HG03457 (cell line): ENCODE data around the gene CLIP1.
"Not testable (repeated sequence)": the region's sequence is repeated elsewhere in the genome, so short reads cannot be mapped to it uniquely, and the experiment has no call there.

Experiments used
- ATAC-seq: cut with Tn5 transposase; IDR thresholded peaks from one replicate; pipeline ENCODE4 v1.9.1; 2021; ENCODE audit warnings: moderate number of reproducible peaks; ENCODE audit not compliant: unreplicated experiment

The CLIP1 gene

DNA sequence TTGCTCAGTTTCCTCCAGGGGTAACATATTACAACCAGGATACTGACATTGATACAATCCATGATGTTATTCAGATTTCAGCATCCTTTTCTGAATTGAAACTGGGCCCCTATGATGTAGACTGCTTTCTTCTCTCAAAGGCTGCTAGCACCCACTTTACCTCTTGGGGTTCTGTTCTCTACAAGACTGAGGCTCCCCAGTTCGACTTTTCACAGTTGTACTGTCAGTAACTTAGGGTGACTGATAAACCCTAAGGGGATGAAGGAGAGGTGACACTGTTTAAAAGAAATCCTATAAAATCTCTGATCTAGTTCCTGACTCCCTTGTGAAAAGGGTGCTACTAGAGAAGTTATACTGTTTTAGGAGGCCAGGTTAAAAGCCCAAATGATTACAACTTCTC lies 157.0 kb downstream of the CLIP1 start:
- peak; percentile 19 for ATAC-seq

DNA sequence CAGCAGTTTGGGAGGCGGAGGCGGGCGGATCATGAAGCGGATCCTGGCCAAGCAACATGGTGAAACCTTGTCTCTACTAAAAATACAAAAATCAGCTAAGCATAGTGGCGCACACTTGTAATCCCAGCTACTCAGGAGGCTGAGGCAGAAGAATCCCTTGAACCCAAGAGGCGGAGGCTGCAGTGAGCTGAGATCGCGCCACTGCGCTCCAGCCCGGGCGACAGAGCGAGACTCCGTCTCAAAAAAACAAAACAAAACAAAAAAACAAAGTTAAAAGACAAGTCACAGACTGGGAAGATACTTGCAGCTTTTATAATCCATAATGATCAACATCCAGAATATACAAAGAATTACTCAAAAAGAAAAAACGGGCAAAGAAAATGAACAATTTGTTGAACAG lies 161.7 kb downstream of the CLIP1 start:
- ATAC-seq = not testable (repeated sequence)

GRCh38 chr12:122258939-122259338 lies 163.5 kb downstream of the CLIP1 start:
- not testable (repeated sequence) for ATAC-seq

DNA sequence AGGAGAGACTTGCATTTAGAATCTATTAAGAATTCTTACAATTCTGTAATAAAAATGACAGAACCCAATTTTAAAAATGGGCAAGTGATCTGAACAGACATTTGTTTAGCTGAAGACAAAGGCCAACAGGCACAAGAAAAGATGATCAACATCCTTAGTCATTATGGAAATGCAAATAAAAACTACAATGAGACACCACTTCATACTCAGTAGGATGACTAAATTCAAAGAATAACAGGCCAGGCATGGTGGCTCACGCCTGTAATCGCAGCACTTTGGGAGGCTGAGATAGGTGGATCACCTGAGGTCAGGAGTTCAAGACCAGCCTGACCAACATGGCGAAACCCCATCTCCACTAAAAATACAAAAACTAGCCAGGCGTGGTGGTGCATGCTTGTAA lies 164.0 kb downstream of the CLIP1 start:
- ATAC-seq = not testable (repeated sequence)

- no peak for ATAC-seq
These were observed 171.9 kb downstream of the CLIP1 start for GRCh38 chr12:122250536-122250935.

GRCh38 chr12:122250047-122250446 lies 172.4 kb downstream of the CLIP1 start:
- no peak for ATAC-seq

- no peak for ATAC-seq
These were observed 176.9 kb downstream of the CLIP1 start for GRCh38 chr12:122245553-122245952.

GRCh38 chr12:122244565-122245371 lies 177.7 kb downstream of the CLIP1 start:
- ATAC-seq = no peak

DNA sequence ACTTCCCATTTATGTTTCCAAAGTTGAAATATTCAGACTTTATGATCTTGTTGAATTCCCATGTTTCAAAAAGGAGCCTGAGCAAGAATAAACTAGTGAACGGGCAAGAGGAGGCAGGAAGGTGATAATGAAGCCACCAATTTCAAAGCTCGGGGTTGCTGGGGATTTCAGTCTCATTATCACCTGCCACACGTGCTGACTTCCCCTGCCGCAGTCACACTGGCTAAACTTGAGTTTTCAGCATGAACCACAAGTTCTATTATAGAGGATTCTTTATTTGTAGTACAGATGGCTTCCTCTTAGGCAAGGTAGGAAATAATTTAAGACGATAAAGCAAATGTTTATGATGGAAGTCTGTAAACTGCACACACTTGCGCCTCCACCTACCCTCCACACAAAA lies 178.5 kb downstream of the CLIP1 start:
- ATAC-seq = no peak

GRCh38 chr12:122238861-122239260 lies 183.6 kb downstream of the CLIP1 start:
- ATAC-seq = no peak

- no peak for ATAC-seq
These were observed 186.7 kb downstream of the CLIP1 start for GRCh38 chr12:122235741-122236140.

DNA sequence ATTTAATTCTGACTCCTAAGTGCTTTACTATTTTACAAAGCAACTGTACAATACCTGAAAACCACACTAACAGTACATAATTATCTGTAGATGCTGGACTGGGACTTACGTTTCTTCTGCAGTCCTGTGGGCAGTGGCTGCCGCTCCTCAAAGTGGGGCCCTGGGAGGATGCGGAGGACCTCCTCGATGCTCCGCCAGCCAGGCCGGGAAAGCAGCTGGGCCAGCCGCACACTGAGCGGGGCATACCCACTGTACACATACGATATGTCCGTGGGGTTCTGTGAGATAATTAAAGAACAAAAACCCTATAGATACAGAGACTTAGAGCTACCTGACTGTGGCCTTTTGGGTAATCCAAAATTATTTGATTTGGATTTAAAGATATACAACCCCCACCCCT lies 189.8 kb downstream of the CLIP1 start:
- ATAC-seq = no peak

DNA sequence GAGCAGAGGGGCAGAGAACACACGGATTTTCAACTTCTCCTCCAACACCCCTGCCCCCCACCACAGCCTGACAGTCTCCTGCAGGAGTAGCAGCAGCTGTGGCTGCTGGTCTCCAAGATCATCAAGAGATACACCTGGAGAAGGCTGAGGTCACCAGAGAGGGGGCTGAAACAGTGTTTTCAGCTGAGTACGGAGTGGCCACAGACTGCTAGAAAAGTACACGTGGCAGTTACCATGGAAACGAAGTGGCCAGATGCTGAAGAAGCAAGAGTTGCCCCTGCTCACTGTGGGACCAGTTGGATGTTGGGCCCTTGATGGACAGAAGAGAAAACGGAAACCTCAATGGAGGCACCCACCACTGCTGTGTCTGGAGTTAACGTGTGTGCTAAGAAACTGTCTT lies 191.7 kb downstream of the CLIP1 start:
- no peak for ATAC-seq

- ATAC-seq = no peak
These were observed 194.4 kb downstream of the CLIP1 start for GRCh38 chr12:122228092-122228491.

DNA sequence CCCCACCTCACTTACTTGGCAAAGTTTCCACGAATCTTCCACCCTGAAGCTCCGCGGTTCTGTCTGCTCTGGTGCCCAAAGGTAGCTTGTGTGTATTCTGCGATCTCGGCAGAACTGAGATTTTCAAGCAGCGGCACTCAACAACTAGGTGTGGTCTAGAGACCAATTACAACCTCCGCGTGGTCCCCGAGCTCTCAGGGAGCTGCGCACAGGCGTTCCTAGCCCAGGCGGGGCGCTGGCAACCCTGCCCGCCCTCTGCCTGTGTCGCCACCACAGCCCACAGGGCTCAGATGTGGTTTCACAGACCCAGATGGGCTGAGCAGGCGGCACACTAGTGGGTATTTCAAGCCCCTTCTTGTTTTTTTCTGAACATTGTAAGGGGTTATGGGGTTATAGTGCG lies 195.1 kb downstream of the CLIP1 start:
- ATAC-seq = no peak

DNA sequence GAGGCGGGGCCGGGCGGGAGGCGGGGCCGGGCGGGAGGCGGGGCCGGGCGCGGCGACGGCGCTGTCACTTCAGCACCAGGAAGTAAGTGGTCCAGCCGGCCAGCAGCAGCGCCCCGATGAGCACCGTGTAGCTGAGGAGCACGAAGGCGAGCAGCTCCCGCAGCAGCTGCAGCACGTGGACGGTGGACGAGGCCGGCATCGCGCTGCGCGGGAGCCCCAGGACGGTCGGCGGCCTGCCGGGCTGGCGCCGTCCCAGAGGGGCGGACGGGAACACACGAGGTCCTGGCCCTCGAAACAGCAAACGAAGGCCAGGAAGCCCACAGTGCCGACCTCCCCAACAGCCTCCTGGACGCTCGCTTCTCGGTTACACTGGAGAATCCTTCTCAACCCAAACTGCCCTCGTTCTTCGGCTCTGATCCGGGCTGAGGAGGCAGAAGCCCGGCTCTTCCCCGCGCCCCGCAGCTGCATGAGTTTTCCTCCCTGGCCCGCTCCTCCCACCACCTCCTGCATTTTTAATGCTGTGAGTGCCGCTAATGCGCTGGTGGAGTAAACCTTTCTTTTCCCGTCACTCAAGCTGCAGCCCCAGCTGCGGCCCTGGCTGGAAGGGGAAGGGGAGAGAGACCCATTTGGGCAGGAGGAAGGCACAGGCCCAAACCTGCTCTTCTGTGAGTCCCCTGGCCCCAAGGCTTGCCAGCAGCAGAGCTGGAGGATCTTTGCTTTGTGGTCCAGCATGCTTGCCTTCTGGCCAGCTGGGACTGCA lies 195.9 kb downstream of the CLIP1 start:
- no peak for ATAC-seq

DNA sequence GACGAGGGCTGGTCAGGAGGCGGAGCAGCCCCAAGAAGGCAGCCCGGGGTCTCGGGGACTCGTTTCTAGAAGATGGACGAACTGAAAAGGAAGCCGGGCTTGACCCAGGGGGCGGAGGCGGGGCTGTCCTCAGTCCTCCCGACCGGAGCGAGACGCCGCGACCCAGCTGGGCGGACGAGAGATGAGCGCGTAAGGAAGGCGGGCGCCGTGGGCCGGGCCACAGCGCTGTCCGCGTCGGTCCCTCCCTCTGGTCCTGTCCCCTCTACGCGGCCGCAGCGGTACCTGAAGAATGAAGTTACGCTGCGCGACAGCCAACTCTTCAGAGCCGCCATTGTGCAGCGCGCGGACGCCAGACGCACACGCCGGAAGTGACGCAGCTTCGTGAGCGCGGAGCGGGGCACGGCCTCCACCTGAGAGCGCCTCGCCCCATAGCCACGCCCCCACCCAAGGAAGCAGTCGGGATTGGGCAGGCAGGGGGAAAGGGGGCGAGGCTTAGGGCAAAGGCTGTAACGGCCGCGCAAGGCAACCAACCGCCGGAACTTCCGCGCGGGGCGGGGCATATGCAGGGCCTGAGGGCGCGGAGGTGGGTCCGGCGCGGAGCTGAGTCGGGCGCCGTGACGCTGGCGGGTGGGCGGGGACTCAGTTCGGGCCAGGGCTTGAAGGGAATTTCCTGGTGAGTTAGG lies 196.6 kb downstream of the CLIP1 start, which contains the start of gene DIABLO:
TSS of gene DIABLO (minus strand) at position 370 of the 683 bp plus-strand sequence. CDS start at position 332, 38 bp downstream.
- peak; percentile 89 for ATAC-seq
